SJCRH30 (cell line): Measurements from ENCODE around the gene ERP44. TPM values are rescaled to one million over a fixed set of nuclear protein-coding genes. Genes with fewer than 3 reads are reported as not detected.
"Not testable (repeated sequence)": the region's sequence is repeated elsewhere in the genome, so short reads cannot be mapped to it uniquely, and the experiment has no call there.

Experiments used
- DNase-seq, 2 experiments: peaks; one replicate each; pipeline ENCODE4 v3.0.0-alpha.2; 2015 to 2020
- H3K27ac ChIP-seq: fragments of 250-450 bp; sonication (Bioruptor Pico); 2 replicates; pipeline ENCODE4 v1.5.1; 2020; ENCODE audit warnings: mild to moderate bottlenecking, moderate library complexity
- H3K27me3 ChIP-seq: fragments of 250-450 bp; sonication (Bioruptor Pico); 2 replicates; pipeline ENCODE4 v1.5.1; 2020; ENCODE audit warnings: mild to moderate bottlenecking, moderate library complexity
- H3K36me3 ChIP-seq: fragments of 250-450 bp; sonication (Bioruptor Pico); 2 replicates; pipeline ENCODE4 v1.5.1; 2020; ENCODE audit warnings: mild to moderate bottlenecking, moderate library complexity
- H3K4me1 ChIP-seq: fragments of 250-450 bp; sonication (Bioruptor Pico); 2 replicates; pipeline ENCODE4 v1.5.1; 2020; ENCODE audit warnings: mild to moderate bottlenecking, moderate library complexity
- H3K4me3 ChIP-seq: fragments of 250-450 bp; sonication (Bioruptor Pico); 2 replicates; pipeline ENCODE4 v1.5.1; 2020; ENCODE audit warnings: mild to moderate bottlenecking, moderate library complexity
- H3K9me3 ChIP-seq: fragments of 250-450 bp; sonication (Bioruptor Pico); replicated peaks from 2 replicates; pipeline ENCODE4 v1.5.1; 2020; ENCODE audit warnings: mild to moderate bottlenecking, moderate library complexity
- total RNA-seq: library from RNA; depleted of rRNA; stranded (reverse); fragments of >200 nt; shearing (Covaris generic); gene quantifications from 2 replicates; pipeline ENCODE4 v1.2.3, GENCODE V29; 2014

The ERP44 gene
- total RNA-seq, 1 experiment from 2014 or later: 31.1 TPM

- 0 out of 2 replicates have a peak, but pooled peaks cover 13% of the 10 kb centered on the region for H3K36me3 ChIP-seq
- no peak overlapping the region for H3K27ac ChIP-seq
- H3K4me3 ChIP-seq: no peak overlapping the region
- H3K9me3 ChIP-seq: no peaks in the 10 kb centered on the region
- peak; percentile 78 to 89 for DNase-seq
- H3K27me3 ChIP-seq: no peaks in the 10 kb centered on the region
- no peaks in the 10 kb centered on the region for H3K4me1 ChIP-seq
Measured at GRCh38 chr9:100028201-100028784, 70.5 kb downstream of the ERP44 start.

DNA sequence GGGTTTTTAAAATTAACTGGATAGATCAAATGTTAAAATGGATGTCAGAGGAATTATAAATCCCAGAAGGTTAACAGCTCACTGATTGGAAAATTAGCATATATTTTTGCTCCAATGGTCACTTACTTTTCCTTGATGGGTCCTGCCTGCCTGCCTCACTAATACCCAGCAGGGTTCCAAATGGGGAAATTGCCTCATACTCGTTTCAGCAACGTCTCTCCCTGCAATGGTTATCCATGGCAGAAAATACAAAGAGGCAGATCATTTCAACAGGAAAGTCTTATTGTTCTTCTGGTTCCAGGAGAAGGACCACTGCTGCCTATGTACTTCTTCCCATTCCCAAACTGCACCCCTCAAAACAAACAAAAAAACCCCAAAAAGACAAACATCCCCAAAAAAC, 71.3 kb downstream of the ERP44 start:
- Histone ChIP-seq H3K27ac (no peak overlapping the region), H3K9me3 (no peaks in the 10 kb centered on the region), H3K4me1 (no peaks in the 10 kb centered on the region), H3K36me3 (0 out of 2 replicates have a peak, but pooled peaks cover 11% of the 10 kb centered on the region), H3K4me3 (no peak overlapping the region), H3K27me3 (no peaks in the 10 kb centered on the region)
- DNase-seq: no peak

GRCh38 chr9:100021931-100022330, 76.9 kb downstream of the ERP44 start:
- no peak for DNase-seq

DNA sequence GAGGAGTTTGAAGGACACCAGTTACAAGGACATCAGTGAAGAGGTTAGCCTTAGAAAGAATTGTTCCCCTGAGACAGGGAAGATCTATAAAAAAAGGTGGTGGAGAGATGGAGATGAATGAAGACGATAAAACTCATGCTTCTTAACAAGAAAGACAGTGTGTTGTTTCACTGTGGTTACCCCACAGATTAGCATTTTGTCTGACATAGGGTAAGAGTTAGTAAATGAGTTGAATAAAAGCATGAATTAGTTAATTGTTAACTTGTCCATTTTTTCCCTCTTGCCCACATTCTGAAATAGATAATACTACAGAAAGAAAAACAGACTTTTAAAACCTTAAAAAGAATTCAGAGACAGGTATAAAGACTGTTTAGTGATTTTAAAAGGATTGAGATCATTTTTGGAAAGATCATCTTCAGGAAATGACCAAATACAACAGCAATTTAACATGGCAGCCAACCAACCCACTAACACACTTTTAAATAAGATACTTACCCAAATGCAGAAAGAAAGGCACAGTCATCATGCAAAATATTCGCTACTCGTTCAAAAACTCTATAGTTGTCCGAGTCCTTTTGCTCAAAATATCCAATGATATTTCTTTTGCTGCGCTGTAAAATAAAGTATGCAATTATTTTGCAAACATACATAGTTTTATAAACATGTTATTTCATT, 78.5 kb downstream of the ERP44 start:
- Histone ChIP-seq H3K4me1 (no peaks in the 10 kb centered on the region; the same call in 1 of the 2 replicates), H3K27ac (no peak overlapping the region), H3K4me3 (no peak overlapping the region), H3K36me3 (peaks cover 16% of the 10 kb centered on the region), H3K9me3 (no peaks in the 10 kb centered on the region), H3K27me3 (no peaks in the 10 kb centered on the region)
- DNase-seq: no peak

More at GRCh38 chr9:100021931-100022330, 76.9 kb downstream of the ERP44 start:
- Histone ChIP-seq H3K27me3 (no peaks in the 10 kb centered on the region), H3K9me3 (no peaks in the 10 kb centered on the region), H3K4me1 (no peaks in the 10 kb centered on the region), H3K36me3 (peaks cover 22% of the 10 kb centered on the region), H3K27ac (no peak overlapping the region), H3K4me3 (no peak overlapping the region)

DNA sequence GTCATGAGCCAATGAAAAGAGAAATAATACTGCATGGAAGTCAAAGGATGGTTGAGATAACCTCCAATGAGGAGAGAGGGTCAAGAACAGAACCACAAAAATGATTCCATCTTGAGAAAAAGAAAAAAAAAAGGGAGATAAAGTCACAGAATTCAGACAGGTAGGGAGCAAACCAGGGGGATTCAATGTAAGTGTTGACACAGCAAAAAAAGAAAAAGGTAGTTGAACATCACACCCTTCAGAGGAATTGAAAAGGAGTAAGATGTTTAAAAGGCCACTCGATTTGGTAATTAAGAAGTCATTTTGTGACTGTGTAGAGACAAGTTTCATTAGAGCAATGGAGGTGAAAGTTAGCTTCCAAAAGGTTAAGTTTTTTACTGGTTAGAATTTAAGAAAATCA, 79.3 kb downstream of the ERP44 start:
- DNase-seq: no peak
- Histone ChIP-seq H3K4me1 (no peaks in the 10 kb centered on the region; the same call in 1 of the 2 replicates), H3K4me3 (no peak overlapping the region), H3K27ac (no peak overlapping the region), H3K9me3 (no peaks in the 10 kb centered on the region), H3K36me3 (peaks cover 17% of the 10 kb centered on the region), H3K27me3 (no peaks in the 10 kb centered on the region)

GRCh38 chr9:100014846-100015245, 84.0 kb downstream of the ERP44 start:
- no peak overlapping the region for H3K27ac ChIP-seq
- H3K4me3 ChIP-seq: no peak overlapping the region
- no peaks in the 10 kb centered on the region for H3K9me3 ChIP-seq
- DNase-seq: no peak
- no peaks in the 10 kb centered on the region for H3K27me3 ChIP-seq
- H3K4me1 ChIP-seq: no peaks in the 10 kb centered on the region; the same call in 1 of the 2 replicates
- H3K36me3 ChIP-seq: peaks cover 19% of the 10 kb centered on the region

GRCh38 chr9:100013573-100013972, 85.2 kb downstream of the ERP44 start:
- no peaks in the 10 kb centered on the region; the same call in 1 of the 2 replicates for H3K4me1 ChIP-seq
- peaks cover 13% of the 10 kb centered on the region for H3K36me3 ChIP-seq
- H3K27me3 ChIP-seq: no peaks in the 10 kb centered on the region
- no peak overlapping the region for H3K27ac ChIP-seq
- no peak overlapping the region for H3K4me3 ChIP-seq
- no peak for DNase-seq
- H3K9me3 ChIP-seq: no peaks in the 10 kb centered on the region

DNA sequence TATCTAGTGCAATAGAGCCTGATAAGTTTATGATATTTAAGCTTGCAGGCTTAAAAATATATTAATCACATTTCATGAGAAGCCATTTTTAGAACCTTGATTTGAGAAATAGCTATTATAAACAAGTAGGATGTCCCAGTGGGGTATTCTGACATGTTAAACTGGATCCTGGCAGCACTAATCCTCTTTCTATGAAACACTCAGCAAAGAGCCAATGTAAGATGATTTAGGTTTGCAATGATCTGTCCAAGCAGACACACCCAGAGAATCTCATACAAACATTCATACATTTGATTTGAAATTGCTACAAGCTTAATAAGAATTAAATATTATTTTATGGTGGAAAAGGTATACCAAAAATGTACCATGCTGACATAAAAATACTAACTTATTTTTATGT, 86.5 kb downstream of the ERP44 start:
- Histone ChIP-seq H3K27me3 (no peaks in the 10 kb centered on the region), H3K9me3 (no peaks in the 10 kb centered on the region), H3K27ac (no peak overlapping the region), H3K36me3 (peaks cover 9% of the 10 kb centered on the region), H3K4me1 (no peaks in the 10 kb centered on the region; the same call in 1 of the 2 replicates), H3K4me3 (no peak overlapping the region)
- DNase-seq: no peak

DNA sequence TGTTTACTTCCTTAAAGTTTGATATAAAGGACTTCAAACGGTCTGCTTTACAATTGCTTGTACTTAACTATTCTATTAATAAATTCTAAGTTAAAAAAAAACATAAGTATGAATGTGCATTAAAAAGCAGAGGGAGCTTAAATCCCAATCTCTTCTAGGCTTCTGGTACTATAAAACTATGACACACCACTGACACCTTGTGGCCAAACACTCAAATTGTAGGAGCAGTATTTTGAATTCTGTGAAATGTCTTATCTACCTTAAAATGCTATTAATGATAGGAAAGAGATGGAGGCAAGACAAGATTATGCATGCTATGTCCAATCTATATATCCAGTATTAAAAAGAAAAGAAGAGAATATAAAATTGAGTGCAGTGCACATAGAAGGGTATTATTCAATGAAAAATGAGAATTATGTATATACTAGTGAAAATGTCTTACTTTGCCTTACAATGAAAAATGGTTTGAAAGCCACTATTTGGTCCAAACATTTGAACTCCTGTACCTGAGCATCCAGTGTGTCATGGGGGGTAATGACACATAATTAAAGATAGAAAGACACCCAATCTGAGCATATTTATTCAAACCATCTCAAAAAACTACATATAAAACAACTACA, 87.6 kb downstream of the ERP44 start:
- peak; percentile 49 to 86 for DNase-seq
- Histone ChIP-seq H3K27me3 (no peaks in the 10 kb centered on the region), H3K27ac (no peak overlapping the region), H3K4me1 (no peaks in the 10 kb centered on the region; the same call in 1 of the 2 replicates), H3K4me3 (no peak overlapping the region), H3K36me3 (peaks cover 3% of the 10 kb centered on the region; the same call in 1 of the 2 replicates), H3K9me3 (no peaks in the 10 kb centered on the region)

- DNase-seq: no peak
- H3K4me3 ChIP-seq: no peak overlapping the region
- no peak overlapping the region for H3K27ac ChIP-seq
- peaks cover 3% of the 10 kb centered on the region; the same call in 1 of the 2 replicates for H3K9me3 ChIP-seq
- H3K4me1 ChIP-seq: no peaks in the 10 kb centered on the region
- H3K36me3 ChIP-seq: peaks cover 31% of the 10 kb centered on the region
- H3K27me3 ChIP-seq: no peaks in the 10 kb centered on the region
Measured at GRCh38 chr9:99999797-100000196, 99.0 kb downstream of the ERP44 start.

- no peak overlapping the region for H3K27ac ChIP-seq
- H3K4me1 ChIP-seq: no peaks in the 10 kb centered on the region
- peaks cover 7% of the 10 kb centered on the region; the same call in 1 of the 2 replicates for H3K9me3 ChIP-seq
- peaks cover 23% of the 10 kb centered on the region for H3K36me3 ChIP-seq
- H3K4me3 ChIP-seq: no peak overlapping the region
- no peak for DNase-seq
- no peaks in the 10 kb centered on the region for H3K27me3 ChIP-seq
Measured at GRCh38 chr9:99998866-99999265, 99.9 kb downstream of the ERP44 start.

DNA sequence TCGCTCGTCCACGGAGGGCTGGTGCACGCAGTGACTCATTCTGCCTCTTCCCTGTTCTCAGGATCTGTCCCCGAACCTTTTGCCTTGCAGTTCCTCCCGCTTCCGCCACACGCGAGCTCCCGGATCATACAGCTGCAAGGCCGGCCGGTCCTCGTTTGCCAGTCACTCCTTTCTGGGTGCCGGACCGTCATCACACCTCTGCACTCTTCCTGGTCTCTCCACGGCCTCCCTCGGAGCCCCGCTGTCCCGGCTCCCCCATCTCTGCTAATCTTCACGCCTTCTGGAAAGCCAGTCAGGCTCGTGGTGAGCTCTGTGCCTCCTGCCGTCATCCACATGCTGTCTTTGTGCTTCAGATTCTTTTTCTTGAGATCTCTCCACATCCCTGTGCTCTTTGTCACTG, 100.5 kb downstream of the ERP44 start:
- no peaks in the 10 kb centered on the region for H3K4me1 ChIP-seq
- no peak overlapping the region for H3K27ac ChIP-seq

DNA sequence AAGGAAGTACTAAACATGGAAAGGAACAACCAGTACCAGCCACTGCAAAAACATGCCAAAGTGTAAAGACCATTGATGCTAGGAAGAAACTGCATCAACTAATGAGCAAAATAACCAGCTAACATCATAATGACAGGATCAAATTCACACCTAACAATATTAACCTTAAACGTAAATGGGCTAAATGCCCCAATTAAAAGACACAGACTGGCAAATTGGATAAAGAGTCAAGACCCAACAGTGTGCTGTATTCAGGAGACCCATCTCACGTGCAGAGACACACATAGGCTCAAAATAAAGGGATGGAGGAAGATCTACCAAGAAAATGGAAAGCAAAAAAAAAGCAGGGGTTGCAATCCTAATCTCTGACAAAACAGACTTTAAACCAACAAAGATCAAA, 108.3 kb downstream of the ERP44 start:
- H3K27ac ChIP-seq, H3K4me1 ChIP-seq, H3K4me3 ChIP-seq, H3K27me3 ChIP-seq, DNase-seq: not testable (repeated sequence)
- H3K9me3 ChIP-seq: peaks cover 19% of the 10 kb centered on the region
- peaks cover 15% of the 10 kb centered on the region for H3K36me3 ChIP-seq

More for the DNA sequence above, 100.5 kb downstream of the ERP44 start:
- H3K4me3 ChIP-seq: no peak overlapping the region
- H3K36me3 ChIP-seq: peaks cover 23% of the 10 kb centered on the region
- peaks cover 9% of the 10 kb centered on the region for H3K9me3 ChIP-seq
- no peaks in the 10 kb centered on the region for H3K27me3 ChIP-seq
- DNase-seq: no peak

DNA sequence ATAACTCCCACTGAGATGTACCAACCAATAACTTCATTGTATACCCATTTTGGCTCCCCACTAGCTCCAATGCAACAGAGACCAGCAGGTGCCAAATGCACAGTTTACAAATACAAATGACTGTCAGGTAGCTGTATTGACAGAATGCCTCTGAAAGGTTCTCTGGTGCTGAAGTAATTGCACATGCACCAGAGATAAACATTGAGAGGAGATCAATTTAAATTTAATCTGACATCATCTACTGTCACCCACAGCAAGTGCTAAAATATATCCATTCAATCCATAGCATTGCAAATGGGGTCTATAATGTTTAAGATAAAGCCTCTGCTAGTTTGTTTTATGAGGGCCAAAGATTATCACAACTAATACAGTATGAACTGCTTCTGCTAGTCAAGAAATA, 112.2 kb downstream of the ERP44 start:
- DNase-seq: no peak

DNA sequence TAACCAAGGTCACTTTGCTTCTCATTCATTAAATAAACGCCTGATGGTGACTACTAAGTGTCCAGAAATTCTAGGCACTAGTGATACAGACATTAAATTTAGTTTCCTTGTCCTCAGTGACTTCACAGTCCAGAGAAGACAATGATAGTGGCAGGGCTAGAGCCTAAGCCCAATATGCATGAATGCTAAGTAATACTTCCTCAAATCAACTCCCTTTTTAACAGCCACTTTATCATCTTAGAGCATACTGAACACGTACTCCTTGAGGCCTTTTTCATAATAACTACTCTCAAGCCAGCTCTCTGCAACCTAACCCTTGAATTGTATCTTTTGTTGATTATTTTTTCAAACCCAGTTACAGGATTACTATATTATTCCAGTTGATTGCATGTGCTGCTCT, 118.2 kb downstream of the ERP44 start:
- H3K4me3 ChIP-seq: no peak overlapping the region
- H3K36me3 ChIP-seq: peaks cover 9% of the 10 kb centered on the region
- no peaks in the 10 kb centered on the region for H3K9me3 ChIP-seq
- no peaks in the 10 kb centered on the region for H3K27me3 ChIP-seq
- no peak overlapping the region for H3K27ac ChIP-seq
- no peaks in the 10 kb centered on the region for H3K4me1 ChIP-seq
- no peak for DNase-seq

More for the DNA sequence above, 112.2 kb downstream of the ERP44 start:
- Histone ChIP-seq H3K27ac (no peak overlapping the region), H3K4me1 (no peaks in the 10 kb centered on the region), H3K27me3 (no peaks in the 10 kb centered on the region), H3K4me3 (no peak overlapping the region), H3K36me3 (peaks cover 22% of the 10 kb centered on the region), H3K9me3 (0 out of 2 replicates have a peak, but pooled peaks cover 7% of the 10 kb centered on the region)
